HCT116 (cell line): ENCODE data around the gene FNBP1.

ENCODE experiments used
- CTCF ChIP-seq, 3 experiments: fragments of 200-600 bp in 1 of 3; sonication (generic) in 1 of 3; IDR thresholded peaks in 2 of 3; conservative IDR thresholded peaks in 1 of 3; 2 replicates each; pipeline ENCODE4 v1.5.1; 2012 to 2017; ENCODE audit warnings: low read depth in 2 of 3, low read length in 2 of 3, antibody characterized with exemption in 1 of 3, borderline replicate concordance in 1 of 3, control low read depth in 1 of 3, mild to moderate bottlenecking in 1 of 3, mixed read lengths in 1 of 3, mixed run types in 1 of 3, moderate library complexity in 1 of 3; ENCODE audit not compliant: insufficient read depth in 1 of 3
- EZH2 ChIP-seq: fragments of 200-600 bp; sonication (generic); IDR thresholded peaks from 2 replicates; pipeline ENCODE4 v1.6.1; 2017; ENCODE audit warnings: antibody characterized with exemption, mixed run types
- POLR2A ChIP-seq: IDR thresholded peaks from 2 replicates; pipeline ENCODE4 v1.7.0; 2011; ENCODE audit warnings: borderline replicate concordance; ENCODE audit not compliant: insufficient read depth, insufficient read length; ENCODE audit errors: extremely low read depth
- POLR2AphosphoS5 ChIP-seq: IDR thresholded peaks from 2 replicates; pipeline ENCODE4 v1.6.1; 2011; ENCODE audit warnings: mild to moderate bottlenecking, low read depth, low read length, moderate library complexity
- SP1 ChIP-seq: IDR thresholded peaks from 2 replicates; pipeline ENCODE4 v1.6.1; 2012; ENCODE audit warnings: low read depth
- TCF7L2 ChIP-seq: IDR thresholded peaks from 2 replicates; pipeline ENCODE4 v1.7.0; 2011; ENCODE audit warnings: borderline replicate concordance, inconsistent platforms; ENCODE audit not compliant: insufficient read depth, insufficient read length; ENCODE audit errors: extremely low read depth
- YY1 ChIP-seq: IDR thresholded peaks from 2 replicates; pipeline ENCODE4 v1.6.1; 2011; ENCODE audit warnings: low read length, low read depth, moderate library complexity, mild to moderate bottlenecking; ENCODE audit not compliant: insufficient replicate concordance; ENCODE audit errors: extremely low read depth
- ZFX ChIP-seq: fragments of 450-650 bp; IDR thresholded peaks from 2 replicates; pipeline ENCODE4 v1.6.1; 2017

GRCh38 chr9:129954868-129955550 lies 88.0 kb downstream of the FNBP1 start:
- TF ChIP-seq CTCF (IDR thresholded peaks at IDR 0.05 in 2 of 3, conservative IDR thresholded peaks at IDR 0.05 in 1 of 3; ENCODE audit: borderline replicate concordance in 1 of 3, insufficient read depth in 1 of 3, low read depth in 2 of 3, low read length in 2 of 3), result no peak
- TF ChIP-seq ZFX, result no peak
- no peak for TF ChIP-seq POLR2AphosphoS5
- TF ChIP-seq YY1, result no peak
- TF ChIP-seq TCF7L2, result no peak
- no peak for TF ChIP-seq SP1
- no peak for TF ChIP-seq EZH2
- no peak for TF ChIP-seq POLR2A
